Measurements from ENCODE around the gene TOP1.

TOP1 gene

DNA sequence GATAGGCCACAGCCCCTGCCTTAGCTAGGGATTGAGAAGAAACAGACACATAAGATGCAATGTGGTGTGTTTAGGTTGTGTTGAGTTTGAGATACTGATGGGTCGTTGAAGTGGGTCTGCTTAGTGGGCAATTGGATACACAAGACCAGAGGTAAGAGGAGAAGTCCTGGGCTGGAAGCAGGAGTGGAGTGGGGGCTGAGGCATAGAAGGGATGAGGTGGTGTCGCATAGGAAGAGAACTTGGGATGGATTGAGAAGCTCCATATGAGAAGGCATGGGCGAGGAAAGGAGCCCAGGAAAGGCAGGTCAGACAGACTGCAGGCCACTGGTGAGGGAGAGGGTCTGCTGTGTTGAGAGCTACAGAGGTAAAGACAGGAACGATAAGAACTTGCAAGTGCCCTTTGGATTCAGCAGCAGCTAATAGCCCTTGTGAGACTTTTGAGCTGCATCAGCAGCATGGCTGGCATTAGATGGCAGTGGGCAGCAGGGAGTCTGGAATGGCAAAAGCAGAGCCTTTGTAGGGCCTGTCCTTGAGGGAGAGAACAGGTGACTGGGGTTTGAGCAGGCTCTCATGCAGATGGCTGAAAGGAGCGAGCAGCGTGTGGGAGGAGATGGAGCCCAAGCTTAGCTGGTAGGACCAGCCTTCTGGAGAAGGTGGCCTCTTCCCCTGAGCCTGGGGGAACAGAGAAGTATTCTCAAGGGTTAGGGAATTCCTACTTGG, 141.9 kb downstream of the TOP1 start:
- DNase-seq, result no peak

DNA sequence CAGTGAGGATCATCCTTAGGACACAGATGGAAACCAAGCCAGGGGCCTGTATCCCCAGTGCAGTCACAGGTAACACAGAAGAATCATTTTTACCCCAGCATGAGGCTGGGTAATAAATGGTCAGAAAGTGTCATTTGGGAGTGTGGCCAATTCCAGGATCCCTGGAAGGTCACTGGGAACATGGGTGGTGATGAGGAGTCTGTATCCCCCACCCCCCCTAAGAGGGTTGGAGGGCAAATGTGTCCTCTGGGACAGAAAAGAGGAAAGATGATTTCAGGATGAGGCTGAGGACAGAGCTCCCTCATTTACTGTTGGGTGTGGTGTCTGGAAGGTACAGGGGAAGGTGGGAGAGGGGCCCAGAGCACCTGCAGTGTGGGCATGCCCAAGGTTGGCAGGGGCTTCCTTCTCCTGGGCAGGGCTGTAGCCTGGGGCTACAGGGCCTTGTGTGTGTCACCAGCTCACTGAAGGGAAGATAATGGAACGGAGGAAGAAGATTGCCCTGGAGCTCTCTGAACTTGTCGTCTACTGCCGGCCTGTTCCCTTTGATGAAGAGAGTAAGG, 143.2 kb downstream of the TOP1 start:
- no peak for DNase-seq

DNA sequence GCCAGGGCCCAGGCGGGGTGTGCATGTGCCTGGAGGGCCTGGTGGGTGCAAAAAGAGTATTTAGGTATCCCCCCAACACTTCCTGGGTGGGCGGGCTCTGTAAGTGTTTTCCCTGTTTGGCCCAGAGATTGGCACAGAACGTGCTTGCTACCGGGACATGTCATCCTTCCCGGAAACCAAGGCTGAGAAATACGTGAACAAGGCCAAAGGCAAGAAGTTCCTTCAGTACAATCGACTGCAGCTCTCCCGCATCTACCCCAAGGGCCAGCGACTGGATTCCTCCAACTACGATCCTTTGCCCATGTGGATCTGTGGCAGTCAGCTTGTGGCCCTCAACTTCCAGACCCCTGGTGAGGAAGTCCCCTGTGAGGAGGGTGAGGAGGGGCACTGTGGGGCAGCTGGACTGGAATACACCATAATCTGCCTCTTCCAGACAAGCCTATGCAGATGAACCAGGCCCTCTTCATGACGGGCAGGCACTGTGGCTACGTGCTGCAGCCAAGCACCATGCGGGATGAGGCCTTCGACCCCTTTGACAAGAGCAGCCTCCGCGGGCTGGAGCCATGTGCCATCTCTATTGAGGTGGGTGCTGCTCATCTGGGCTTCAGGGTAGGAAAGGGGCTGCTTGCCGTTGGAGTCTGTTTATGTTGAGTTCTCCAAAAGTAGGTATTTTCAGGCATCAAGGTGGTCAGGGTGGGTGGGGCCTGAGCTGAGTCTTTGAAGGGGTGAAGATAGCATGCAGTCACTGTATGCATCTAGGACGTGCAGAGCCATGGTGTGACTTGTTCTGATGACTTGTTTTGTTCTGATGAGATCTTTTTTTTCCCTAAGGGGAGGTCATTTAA, 143.9 kb downstream of the TOP1 start:
- no peak for DNase-seq

DNA sequence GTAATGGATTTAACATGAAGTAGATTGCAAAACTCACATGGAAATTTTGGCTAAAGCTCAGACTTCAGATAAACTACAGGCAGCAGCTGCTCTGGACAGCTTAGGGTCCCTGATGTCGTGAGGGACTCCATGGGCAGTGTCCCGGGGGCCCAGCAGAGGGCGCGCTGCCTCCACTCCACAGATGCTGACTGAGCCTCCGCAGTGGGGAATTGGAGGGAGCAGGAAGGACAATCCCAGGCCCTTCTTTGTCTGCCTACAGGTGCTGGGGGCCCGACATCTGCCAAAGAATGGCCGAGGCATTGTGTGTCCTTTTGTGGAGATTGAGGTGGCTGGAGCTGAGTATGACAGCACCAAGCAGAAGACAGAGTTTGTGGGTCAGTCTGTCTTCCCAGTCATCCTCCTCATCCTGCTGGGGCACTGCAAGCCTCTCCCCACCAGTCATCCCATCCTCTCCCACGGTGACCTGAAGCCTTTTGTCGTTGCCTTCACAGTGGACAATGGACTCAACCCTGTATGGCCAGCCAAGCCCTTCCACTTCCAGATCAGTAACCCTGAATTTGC, 144.6 kb downstream of the TOP1 start:
- DNase-seq, result peak; percentile 77

DNA sequence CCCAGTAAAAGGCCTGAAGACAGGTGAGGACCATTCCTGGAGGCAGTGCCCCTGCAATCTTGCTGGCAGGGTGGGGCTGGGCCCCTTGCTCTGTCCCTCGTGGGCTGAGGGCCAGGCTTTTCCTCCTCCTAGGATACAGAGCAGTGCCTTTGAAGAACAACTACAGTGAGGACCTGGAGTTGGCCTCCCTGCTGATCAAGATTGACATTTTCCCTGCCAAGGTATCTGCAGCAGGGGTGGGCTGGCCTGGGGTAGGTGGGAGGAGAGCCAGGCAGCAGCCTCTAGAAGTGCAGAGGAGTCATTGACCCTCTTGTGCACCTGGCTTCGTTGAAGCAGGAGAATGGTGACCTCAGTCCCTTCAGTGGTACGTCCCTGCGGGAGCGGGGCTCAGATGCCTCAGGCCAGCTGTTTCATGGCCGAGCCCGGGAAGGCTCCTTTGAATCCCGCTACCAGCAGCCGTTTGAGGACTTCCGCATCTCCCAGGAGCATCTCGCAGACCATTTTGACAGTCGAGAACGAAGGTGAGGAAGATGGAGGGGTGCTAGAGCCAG, 145.2 kb downstream of the TOP1 start:
- DNase-seq, result no peak

Data from OCI-M1 (cell line).